Upper lobe of left lung (tissue), 4 donors: ENCODE data around the gene ZNF57.

Source experiments
- EP300 ChIP-seq, 4 donors: sonication (generic); formaldehyde crosslinking; IDR thresholded peaks; one replicate each; pipeline ENCODE4 v1.5.1; 2017; ENCODE audit warnings: antibody characterized with exemption in 4 of 4, control low read depth in 2 of 4
- POLR2A ChIP-seq, 4 donors: fragments of 450-650 bp; IDR thresholded peaks; one replicate each; pipeline ENCODE4 v1.5.1; 2016 to 2017; ENCODE audit warnings: antibody characterized with exemption in 4 of 4, mild to moderate bottlenecking in 2 of 4
- TF ChIP-seq, protein P1 (sequence below), 6 experiments: fragments of 450-650 bp in 4 of 6; fragments of 200-600 bp in 2 of 6; sonication (generic) in 2 of 6; IDR thresholded peaks; one replicate each; pipeline ENCODE4 v1.5.1; 2016 to 2019; ENCODE audit warnings: antibody characterized with exemption in 6 of 6

DNA sequence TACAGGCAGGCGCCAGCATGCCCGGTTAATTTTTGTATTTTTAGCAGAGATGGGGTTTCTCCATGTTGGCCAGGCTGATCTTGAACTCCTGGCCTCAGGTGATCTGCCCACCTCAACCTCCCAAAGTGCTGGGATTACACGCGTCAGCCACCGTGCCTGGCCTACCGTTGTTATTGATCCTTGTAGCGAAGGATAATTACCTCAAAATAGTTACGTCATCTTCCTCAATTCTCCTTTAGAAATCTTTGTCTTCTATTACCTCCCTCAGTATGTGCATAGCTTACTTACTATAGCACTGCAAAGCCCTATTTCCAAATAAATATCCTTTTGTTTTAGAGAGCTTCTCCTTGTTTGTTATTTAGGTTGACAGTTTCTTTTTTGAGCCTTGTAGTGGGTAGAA, 67.2 kb downstream of the ZNF57 start:
- TF ChIP-seq, protein P1, sequence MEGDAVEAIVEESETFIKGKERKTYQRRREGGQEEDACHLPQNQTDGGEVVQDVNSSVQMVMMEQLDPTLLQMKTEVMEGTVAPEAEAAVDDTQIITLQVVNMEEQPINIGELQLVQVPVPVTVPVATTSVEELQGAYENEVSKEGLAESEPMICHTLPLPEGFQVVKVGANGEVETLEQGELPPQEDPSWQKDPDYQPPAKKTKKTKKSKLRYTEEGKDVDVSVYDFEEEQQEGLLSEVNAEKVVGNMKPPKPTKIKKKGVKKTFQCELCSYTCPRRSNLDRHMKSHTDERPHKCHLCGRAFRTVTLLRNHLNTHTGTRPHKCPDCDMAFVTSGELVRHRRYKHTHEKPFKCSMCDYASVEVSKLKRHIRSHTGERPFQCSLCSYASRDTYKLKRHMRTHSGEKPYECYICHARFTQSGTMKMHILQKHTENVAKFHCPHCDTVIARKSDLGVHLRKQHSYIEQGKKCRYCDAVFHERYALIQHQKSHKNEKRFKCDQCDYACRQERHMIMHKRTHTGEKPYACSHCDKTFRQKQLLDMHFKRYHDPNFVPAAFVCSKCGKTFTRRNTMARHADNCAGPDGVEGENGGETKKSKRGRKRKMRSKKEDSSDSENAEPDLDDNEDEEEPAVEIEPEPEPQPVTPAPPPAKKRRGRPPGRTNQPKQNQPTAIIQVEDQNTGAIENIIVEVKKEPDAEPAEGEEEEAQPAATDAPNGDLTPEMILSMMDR (IDR thresholded peaks at IDR 0.05), result no peak
- no peak for TF ChIP-seq POLR2A (IDR thresholded peaks at IDR 0.05)
- TF ChIP-seq EP300 (IDR thresholded peaks at IDR 0.05), result no peak
